ENCODE data around the gene TBC1D12. TPM values are rescaled to one million over a fixed set of nuclear protein-coding genes. Genes with fewer than 3 reads are reported as not detected.

Gene TBC1D12
- total and polyA plus RNA-seq, 7 donors: 5.5 to 24.4 (median 16.3) TPM

DNA sequence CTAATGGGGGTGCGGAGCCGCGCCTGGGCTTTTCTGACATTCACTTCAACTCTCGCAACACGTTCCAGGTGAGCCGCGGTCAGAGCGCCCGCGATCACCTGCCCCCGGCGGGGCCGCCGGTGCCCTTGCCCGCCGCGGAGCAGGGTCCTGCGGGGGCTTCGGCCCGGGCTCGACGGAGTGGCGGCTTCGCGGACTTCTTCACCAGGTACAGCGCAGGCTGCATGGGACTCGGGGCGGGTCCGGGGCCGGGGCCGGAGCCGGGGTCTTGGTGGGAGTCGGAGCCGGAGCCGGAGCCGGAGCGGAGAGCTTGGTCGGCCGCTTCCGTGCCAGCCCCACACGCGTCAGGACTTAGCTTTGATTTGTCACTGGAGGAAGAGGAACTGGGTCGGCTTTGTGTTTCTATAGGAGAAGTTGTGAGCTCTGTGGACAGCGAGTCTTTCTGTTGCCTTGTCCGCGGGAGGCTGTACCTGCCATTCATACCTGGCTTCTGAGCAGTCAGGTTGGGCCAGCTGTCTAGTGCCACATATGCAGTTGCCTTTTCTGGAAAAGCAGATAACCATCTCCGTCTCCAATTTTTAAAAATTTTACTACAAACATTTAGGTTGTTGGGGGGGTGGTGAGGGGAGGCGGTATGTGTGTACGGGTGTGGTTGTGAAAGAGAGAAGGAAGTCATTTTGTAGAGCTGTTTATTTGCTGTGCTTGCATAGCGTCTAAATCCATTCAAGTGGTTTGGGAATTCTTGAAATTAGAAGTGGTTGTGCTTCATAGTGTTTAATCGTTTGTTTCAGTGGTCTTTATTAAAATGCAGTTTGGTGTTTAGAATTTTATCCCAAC lies 1.3 kb downstream of the TBC1D12 start:
- peak overlapping the region; percentile 61 to 91 (median 81) for H3K4me3 ChIP-seq
- peaks cover 0 to 21% (median 14%) of the 10 kb centered on the region in 4 donors for H3K4me1 ChIP-seq
- 1% methylated on average over 51 of the region's 51 CpGs for WGBS, 2 donors
- DNase-seq: peak; percentile 80
- peak overlapping the region; percentile 85 to 98 (median 96) for H3K27ac ChIP-seq
- no peaks in the 10 kb centered on the region for H3K27me3 ChIP-seq
- H3K9me3 ChIP-seq: no peaks in the 10 kb centered on the region
- TF ChIP-seq, protein P1, sequence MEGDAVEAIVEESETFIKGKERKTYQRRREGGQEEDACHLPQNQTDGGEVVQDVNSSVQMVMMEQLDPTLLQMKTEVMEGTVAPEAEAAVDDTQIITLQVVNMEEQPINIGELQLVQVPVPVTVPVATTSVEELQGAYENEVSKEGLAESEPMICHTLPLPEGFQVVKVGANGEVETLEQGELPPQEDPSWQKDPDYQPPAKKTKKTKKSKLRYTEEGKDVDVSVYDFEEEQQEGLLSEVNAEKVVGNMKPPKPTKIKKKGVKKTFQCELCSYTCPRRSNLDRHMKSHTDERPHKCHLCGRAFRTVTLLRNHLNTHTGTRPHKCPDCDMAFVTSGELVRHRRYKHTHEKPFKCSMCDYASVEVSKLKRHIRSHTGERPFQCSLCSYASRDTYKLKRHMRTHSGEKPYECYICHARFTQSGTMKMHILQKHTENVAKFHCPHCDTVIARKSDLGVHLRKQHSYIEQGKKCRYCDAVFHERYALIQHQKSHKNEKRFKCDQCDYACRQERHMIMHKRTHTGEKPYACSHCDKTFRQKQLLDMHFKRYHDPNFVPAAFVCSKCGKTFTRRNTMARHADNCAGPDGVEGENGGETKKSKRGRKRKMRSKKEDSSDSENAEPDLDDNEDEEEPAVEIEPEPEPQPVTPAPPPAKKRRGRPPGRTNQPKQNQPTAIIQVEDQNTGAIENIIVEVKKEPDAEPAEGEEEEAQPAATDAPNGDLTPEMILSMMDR (IDR thresholded peaks at IDR 0.05): no peak
- TF ChIP-seq EP300 (IDR thresholded peaks at IDR 0.05) (no peak), POLR2A (IDR thresholded peaks at IDR 0.05) (peak in 1 of 2 donors; percentile 25), POLR2AphosphoS5 (IDR thresholded peaks at IDR 0.05) (peak in 3 of 4 donors; percentile 32 to 53 (median 49))
- H3K36me3 ChIP-seq: no peaks in the 10 kb centered on the region
- intact Hi-C loops (cut with DNase I): loop anchor here (2.0 kb wide), 2 partner anchors 41 kb away; partner anchors contain the start of gene NOC3L

GRCh38 chr10:94405406-94405805 lies 3.1 kb downstream of the TBC1D12 start:
- no peak for DNase-seq
- no peak for TF ChIP-seq EP300 (IDR thresholded peaks at IDR 0.05)
- no peak for TF ChIP-seq POLR2A (IDR thresholded peaks at IDR 0.05)
- no peak for TF ChIP-seq POLR2AphosphoS5 (IDR thresholded peaks at IDR 0.05)
- TF ChIP-seq, protein P1 (IDR thresholded peaks at IDR 0.05): no peak
- Histone ChIP-seq H3K4me1 (peaks cover 0 to 31% (median 14%) of the 10 kb centered on the region in 4 donors), H3K27ac (no peak overlapping the region), H3K36me3 (no peaks in the 10 kb centered on the region), H3K9me3 (no peaks in the 10 kb centered on the region), H3K4me3 (no peak overlapping the region), H3K27me3 (no peaks in the 10 kb centered on the region)
- intact Hi-C loops (cut with DNase I): no loop called here

DNA sequence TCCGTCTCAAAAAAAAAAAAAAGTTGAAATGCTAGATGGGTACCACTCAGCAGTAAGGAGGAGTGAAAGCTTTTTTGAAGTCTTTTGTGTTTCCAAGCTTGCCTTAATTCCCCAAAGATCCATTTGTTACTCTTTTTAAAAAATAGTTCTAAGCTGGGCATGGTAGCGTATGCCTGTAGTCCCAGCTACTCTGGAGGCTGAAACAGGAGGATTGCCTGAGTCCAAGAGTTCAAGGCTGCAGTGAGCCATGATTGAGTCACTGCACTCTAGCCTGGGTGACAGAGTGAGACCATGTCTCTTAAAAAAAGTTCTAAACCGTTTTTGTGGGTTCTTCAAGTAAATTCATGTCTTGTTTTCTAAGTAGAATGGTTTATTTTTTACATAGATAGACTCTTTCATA lies 5.3 kb downstream of the TBC1D12 start:
- Histone ChIP-seq H3K9me3 (no peaks in the 10 kb centered on the region), H3K4me3 (no peak overlapping the region), H3K36me3 (no peaks in the 10 kb centered on the region), H3K4me1 (peaks cover 0 to 37% (median 17%) of the 10 kb centered on the region in 4 donors), H3K27ac (no peak overlapping the region), H3K27me3 (no peaks in the 10 kb centered on the region)
- 69 to 86% methylated on average over 3 of the region's 3 CpGs for WGBS, 2 donors
- TF ChIP-seq, protein P1 (IDR thresholded peaks at IDR 0.05): no peak
- TF ChIP-seq EP300 (IDR thresholded peaks at IDR 0.05) (no peak), POLR2A (IDR thresholded peaks at IDR 0.05) (no peak), POLR2AphosphoS5 (IDR thresholded peaks at IDR 0.05) (no peak)
- intact Hi-C loops (cut with DNase I): no loop called here
- DNase-seq: no peak

DNA sequence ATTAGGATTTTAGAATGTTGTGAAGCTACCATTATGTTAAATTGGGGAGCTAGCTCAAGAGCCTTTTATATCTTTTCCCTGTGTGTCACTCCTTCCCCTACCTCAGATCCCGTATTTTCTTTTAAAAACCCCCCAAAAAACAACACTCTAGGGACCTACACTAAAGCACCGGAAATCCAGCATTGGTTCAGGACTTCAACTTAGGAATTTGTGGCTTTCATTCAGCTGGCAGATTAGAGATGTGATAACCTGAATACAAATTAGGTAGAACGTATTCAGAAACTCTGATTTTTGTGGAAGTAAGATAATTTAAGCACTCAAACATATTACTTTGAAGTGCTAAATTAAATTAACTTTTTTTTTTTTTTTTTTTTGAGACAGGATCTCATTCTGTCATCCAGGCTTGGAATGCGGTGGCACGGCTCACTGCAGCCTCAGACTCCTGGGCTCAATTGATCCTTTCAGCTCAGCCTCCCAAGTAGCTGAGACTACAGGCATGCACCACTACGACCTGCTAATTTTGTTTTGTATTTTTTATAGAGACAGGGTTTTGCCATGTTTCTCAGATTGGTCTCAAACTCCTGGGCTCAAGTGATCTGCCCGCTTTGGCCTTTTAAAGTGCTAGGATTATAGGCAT lies 6.8 kb downstream of the TBC1D12 start:
- 86 to 90% methylated on average over 7 of the region's 7 CpGs for WGBS, 2 donors
- no peak for DNase-seq
- no peaks in the 10 kb centered on the region for H3K36me3 ChIP-seq
- no peak overlapping the region for H3K4me3 ChIP-seq
- H3K27me3 ChIP-seq: no peaks in the 10 kb centered on the region
- H3K27ac ChIP-seq: no peak overlapping the region
- peaks cover 0 to 32% (median 15%) of the 10 kb centered on the region in 4 donors for H3K4me1 ChIP-seq
- intact Hi-C loops (cut with DNase I): no loop called here
- H3K9me3 ChIP-seq: no peaks in the 10 kb centered on the region
- no peak for TF ChIP-seq EP300 (IDR thresholded peaks at IDR 0.05)
- TF ChIP-seq POLR2A (IDR thresholded peaks at IDR 0.05): no peak
- no peak for TF ChIP-seq POLR2AphosphoS5 (IDR thresholded peaks at IDR 0.05)
- TF ChIP-seq, protein P1 (IDR thresholded peaks at IDR 0.05): no peak
